Immature natural killer cell (primary cell): ENCODE data around the gene PIP4K2C. TPM values are rescaled to one million over a fixed set of nuclear protein-coding genes. Genes with fewer than 3 reads are reported as not detected.
A peak's percentile ranks its signal among the peaks of the same experiment; 100 is the strongest.

Experiments
- DNase-seq, 3 donors: peaks; one replicate each; pipeline ENCODE4 v3.0.0; 2022; ENCODE audit warnings: mixed read lengths in 1 of 3
- H3K27ac Mint-ChIP-seq, 6 donors: one replicate each; pipeline ENCODE4 v1.8.0; 2020; ENCODE audit warnings: mixed read lengths in 6 of 6, mild to moderate bottlenecking in 5 of 6, inconsistent platforms in 4 of 6, moderate library complexity in 3 of 6
- H3K27me3 Mint-ChIP-seq, 3 donors: one replicate each; pipeline ENCODE4 v1.8.0; 2020 to 2021; ENCODE audit warnings: low read depth in 3 of 3, mild to moderate bottlenecking in 3 of 3, mixed read lengths in 3 of 3, moderate library complexity in 3 of 3, inconsistent platforms in 1 of 3
- H3K36me3 Mint-ChIP-seq, 3 donors: one replicate each; pipeline ENCODE4 v1.8.0; 2020; ENCODE audit warnings: mixed read lengths in 3 of 3, inconsistent platforms in 2 of 3, mild to moderate bottlenecking in 2 of 3
- H3K4me1 Mint-ChIP-seq, 2 donors: one replicate each; pipeline ENCODE4 v1.8.0; 2020; ENCODE audit warnings: inconsistent platforms in 2 of 2, mild to moderate bottlenecking in 2 of 2, mixed read lengths in 2 of 2, moderate library complexity in 1 of 2
- H3K4me3 Mint-ChIP-seq, 5 donors: one replicate each; pipeline ENCODE4 v1.8.0; 2020; ENCODE audit warnings: mild to moderate bottlenecking in 5 of 5, mixed read lengths in 5 of 5, inconsistent platforms in 3 of 5, moderate library complexity in 3 of 5
- H3K9me3 Mint-ChIP-seq, 6 donors: one replicate each; pipeline ENCODE4 v1.8.0; 2020; ENCODE audit warnings: mild to moderate bottlenecking in 6 of 6, mixed read lengths in 6 of 6, inconsistent platforms in 4 of 6, moderate library complexity in 3 of 6
- polyA plus RNA-seq, 3 donors: library from polyadenylated mRNA; unstranded; fragments of 300-500 nt; fragmentation: Illumina TruSeq; gene quantifications; one replicate each; pipeline ENCODE4 v1.2.3, GENCODE V29; 2021

Gene PIP4K2C
- polyA plus RNA-seq, 3 donors from 2014 or later = 33.0 to 61.8 (median 54.1) TPM

GRCh38 chr12:57603324-57603723 is 12.3 kb downstream of the PIP4K2C start:
- peak overlapping the region; percentile 86 to 98 (median 94) for H3K27ac Mint-ChIP-seq
- H3K36me3 Mint-ChIP-seq = peaks cover 25 to 48% (median 43%) of the 10 kb centered on the region in 3 donors
- peak; percentile 41 to 42 (median 42) for DNase-seq
- H3K4me1 Mint-ChIP-seq = peaks cover 43 to 53% of the 10 kb centered on the region in 2 donors
- H3K9me3 Mint-ChIP-seq = no peaks in the 10 kb centered on the region
- H3K4me3 Mint-ChIP-seq = peak overlapping the region; percentile 83 to 95 (median 89)
- H3K27me3 Mint-ChIP-seq = peaks cover 2 to 4% (median 3%) of the 10 kb centered on the region in 3 donors

GRCh38 chr12:57603815-57604453 is 12.9 kb downstream of the PIP4K2C start:
- DNase-seq = no peak
- H3K36me3 Mint-ChIP-seq = peaks cover 21 to 43% (median 41%) of the 10 kb centered on the region in 3 donors
- H3K4me3 Mint-ChIP-seq = peak overlapping the region; percentile 83 to 95 (median 89)
- peaks cover 43 to 53% of the 10 kb centered on the region in 2 donors for H3K4me1 Mint-ChIP-seq
- H3K27ac Mint-ChIP-seq = peak overlapping the region; percentile 86 to 98 (median 94)
- peaks cover under 1 to 4% (median 3%) of the 10 kb centered on the region in 3 donors for H3K27me3 Mint-ChIP-seq
- H3K9me3 Mint-ChIP-seq = no peaks in the 10 kb centered on the region

- H3K27me3 Mint-ChIP-seq = peaks cover 0 to 4% (median 0%) of the 10 kb centered on the region in 3 donors
- peak in 2 of 3 donors; percentile 42 to 46 for DNase-seq
- H3K9me3 Mint-ChIP-seq = no peaks in the 10 kb centered on the region
- peaks cover 15 to 37% (median 35%) of the 10 kb centered on the region in 3 donors for H3K36me3 Mint-ChIP-seq
- H3K4me1 Mint-ChIP-seq = peaks cover 43 to 53% of the 10 kb centered on the region in 2 donors
- peak within 1 kb of the TSS; percentile 83 to 95 (median 89) for H3K4me3 Mint-ChIP-seq
- peak within 1 kb of the TSS; percentile 86 to 98 (median 95) for H3K27ac Mint-ChIP-seq
Measured at GRCh38 chr12:57604454-57604991, 13.5 kb downstream of the PIP4K2C start, which contains the start of gene DTX3. Gene DTX3 (plus strand): TSS chr12:57604824. CDS start chr12:57606518, 1,694 bp downstream.

- peak in 1 of 3 donors; percentile 20 for DNase-seq
- H3K27me3 Mint-ChIP-seq = peaks cover 0 to 4% (median 1%) of the 10 kb centered on the region in 3 donors
- H3K4me1 Mint-ChIP-seq = peaks cover 44 to 54% of the 10 kb centered on the region in 2 donors
- no peaks in the 10 kb centered on the region for H3K9me3 Mint-ChIP-seq
- peaks cover 14 to 30% (median 30%) of the 10 kb centered on the region in 3 donors for H3K36me3 Mint-ChIP-seq
- peak overlapping the region; percentile 31 to 95 (median 86) for H3K27ac Mint-ChIP-seq
- H3K4me3 Mint-ChIP-seq = peak overlapping the region; percentile 83 to 95 (median 89)
Measured at GRCh38 chr12:57604992-57605810, 14.2 kb downstream of the PIP4K2C start.

GRCh38 chr12:57605811-57606311 is 14.9 kb downstream of the PIP4K2C start:
- no peak for DNase-seq
- H3K4me3 Mint-ChIP-seq = peak overlapping the region; percentile 83 to 95 (median 89)
- H3K36me3 Mint-ChIP-seq = peaks cover 14 to 25% (median 23%) of the 10 kb centered on the region in 3 donors
- peaks cover 50 to 59% of the 10 kb centered on the region in 2 donors for H3K4me1 Mint-ChIP-seq
- peaks cover under 1 to 4% (median 2%) of the 10 kb centered on the region in 3 donors for H3K27me3 Mint-ChIP-seq
- H3K27ac Mint-ChIP-seq = peak overlapping the region; percentile 31 to 95 (median 86)
- H3K9me3 Mint-ChIP-seq = no peaks in the 10 kb centered on the region

GRCh38 chr12:57606399-57606798 is 15.4 kb downstream of the PIP4K2C start:
- peaks cover 51 to 58% of the 10 kb centered on the region in 2 donors for H3K4me1 Mint-ChIP-seq
- peaks cover 2 to 4% (median 3%) of the 10 kb centered on the region in 3 donors for H3K27me3 Mint-ChIP-seq
- peak overlapping the region; percentile 8 to 89 (median 46) for H3K4me3 Mint-ChIP-seq
- no peak for DNase-seq
- H3K27ac Mint-ChIP-seq = peak overlapping the region in 5 of 6 donors; percentile 0 to 56 (median 9)
- H3K9me3 Mint-ChIP-seq = no peaks in the 10 kb centered on the region
- H3K36me3 Mint-ChIP-seq = peaks cover 14 to 20% (median 18%) of the 10 kb centered on the region in 3 donors

GRCh38 chr12:57606821-57607220 is 15.8 kb downstream of the PIP4K2C start:
- Mint-ChIP-seq H3K9me3 (no peaks in the 10 kb centered on the region), H3K36me3 (peaks cover 13 to 16% (median 14%) of the 10 kb centered on the region in 3 donors), H3K27me3 (peaks cover 2 to 4% (median 3%) of the 10 kb centered on the region in 3 donors), H3K4me1 (peaks cover 49 to 54% of the 10 kb centered on the region in 2 donors), H3K4me3 (peak overlapping the region in 2 of 5 donors; percentile 61 to 89), H3K27ac (peak overlapping the region in 4 of 6 donors; percentile 0 to 56 (median 5))
- DNase-seq = no peak

- H3K4me3 Mint-ChIP-seq = no peak overlapping the region
- H3K27me3 Mint-ChIP-seq = peaks cover 2 to 6% (median 4%) of the 10 kb centered on the region in 3 donors
- peaks cover 3 to 7% (median 7%) of the 10 kb centered on the region in 3 donors for H3K36me3 Mint-ChIP-seq
- peaks cover 41% of the 10 kb centered on the region in 2 donors for H3K4me1 Mint-ChIP-seq
- H3K9me3 Mint-ChIP-seq = no peaks in the 10 kb centered on the region
- no peak for DNase-seq
- H3K27ac Mint-ChIP-seq = peak overlapping the region in 5 of 6 donors; percentile 3 to 37 (median 13)
Measured at GRCh38 chr12:57607958-57608663, 17.1 kb downstream of the PIP4K2C start.

GRCh38 chr12:57609101-57609780 is 18.2 kb downstream of the PIP4K2C start:
- Mint-ChIP-seq H3K27me3 (peaks cover 2 to 6% (median 5%) of the 10 kb centered on the region in 3 donors), H3K36me3 (peaks cover 0 to 7% (median 7%) of the 10 kb centered on the region in 3 donors), H3K27ac (no peak overlapping the region), H3K9me3 (no peaks in the 10 kb centered on the region), H3K4me1 (peaks cover 30% of the 10 kb centered on the region in 2 donors), H3K4me3 (no peak overlapping the region)
- no peak for DNase-seq

- no peak for DNase-seq
- H3K27me3 Mint-ChIP-seq = peaks cover 2 to 6% (median 5%) of the 10 kb centered on the region in 3 donors
- peaks cover 24% of the 10 kb centered on the region in 2 donors for H3K4me1 Mint-ChIP-seq
- peak overlapping the region; percentile 54 to 84 (median 79) for H3K4me3 Mint-ChIP-seq
- no peaks in the 10 kb centered on the region for H3K9me3 Mint-ChIP-seq
- peak overlapping the region in 1 of 6 donors; percentile 72 for H3K27ac Mint-ChIP-seq
- peaks cover 0 to 7% (median 7%) of the 10 kb centered on the region in 3 donors for H3K36me3 Mint-ChIP-seq
Measured at GRCh38 chr12:57609781-57610553, 19.0 kb downstream of the PIP4K2C start.

- no peak for DNase-seq
- H3K27me3 Mint-ChIP-seq = peaks cover 2 to 6% (median 4%) of the 10 kb centered on the region in 3 donors
- peak overlapping the region; percentile 54 to 84 (median 79) for H3K4me3 Mint-ChIP-seq
- H3K9me3 Mint-ChIP-seq = no peaks in the 10 kb centered on the region
- H3K36me3 Mint-ChIP-seq = peaks cover 0 to 7% (median 7%) of the 10 kb centered on the region in 3 donors
- peaks cover 17 to 18% of the 10 kb centered on the region in 2 donors for H3K4me1 Mint-ChIP-seq
- peak overlapping the region in 2 of 6 donors; percentile 53 to 72 for H3K27ac Mint-ChIP-seq
Measured at GRCh38 chr12:57610554-57611107, 19.6 kb downstream of the PIP4K2C start.
